K562 (cell line): Measurements from ENCODE around the gene CCDC106. TPM values are rescaled to one million over a fixed set of nuclear protein-coding genes. Genes with fewer than 3 reads are reported as not detected.
A peak's percentile ranks its signal among the peaks of the same experiment; 100 is the strongest.

ENCODE experiments used
- ATAC-seq: fragments of 200-7000 bp; cut with Tn5 transposase; 3 replicates; pipeline ENCODE4 v1.9.1; 2020; ENCODE audit warnings: moderate library complexity
- BruUV-seq: library from RNA; stranded (reverse); fragments of 400-500 nt; replicated peaks from 2 replicates; lab custom pipeline; 2021; lab: Mats Ljungman, UMichigan
- CTCF ChIA-PET: fragments of 300-600 bp; formaldehyde crosslinking; extraction: SDS; loops from one replicate; lab custom pipeline; 2021; ENCODE audit warnings: low intra/inter-chr PET ratio; lab: Yijun Ruan, JAX
- POLR2A ChIA-PET: fragments of 300-600, 350-650 bp; sonication (Branson Sonifier 250); formaldehyde crosslinking; extraction: SDS; loops from one replicate; lab custom pipeline; 2021; ENCODE audit warnings: antibody characterized with exemption, inconsistent platforms; lab: Yijun Ruan, JAX
- DNase-seq, 4 experiments: peaks; one replicate each; pipeline versions ENCODE4 v3.0.0 to v3.0.0-alpha.2; 2011 to 2018; ENCODE audit warnings: low spot score in 3 of 4, mixed read lengths in 3 of 4; ENCODE audit errors: extremely low read depth in 1 of 4
- FAIRE-seq: peaks from 2 replicates; lab custom pipeline; 2011; peaks lifted over from hg19 to GRCh38; lab: Jason Lieb, UNC
- H2AFZ ChIP-seq: 2 replicates; pipeline ENCODE4 v1.6.0; 2011; ENCODE audit warnings: low read depth, low read length, control low read depth, inconsistent platforms
- H3K27ac ChIP-seq: fragments of 200-600 bp; 3 replicates; pipeline ENCODE4 v1.8.0; 2011; ENCODE audit warnings: low read depth, mild to moderate bottlenecking, control low read depth, inconsistent platforms, low read length, moderate library complexity, mixed read lengths; ENCODE audit errors: extremely low read depth
- H3K27me3 ChIP-seq, 2 experiments: fragments of 300-600 bp in 1 of 2; 2 replicates in 1 of 2; 3 replicates in 1 of 2; pipeline versions ENCODE4 v1.6.0 to v1.8.0; 2011; ENCODE audit warnings: inconsistent platforms in 2 of 2, low read length in 2 of 2, mild to moderate bottlenecking in 1 of 2, mixed read lengths in 1 of 2, moderate library complexity in 1 of 2; ENCODE audit not compliant: control insufficient read depth in 2 of 2, insufficient read depth in 2 of 2
- H3K36me3 ChIP-seq: fragments of 300-600 bp; 3 replicates; pipeline ENCODE4 v1.8.0; 2011; ENCODE audit warnings: mild to moderate bottlenecking, low read length, inconsistent platforms; ENCODE audit not compliant: control insufficient read depth, insufficient read depth
- H3K4me1 ChIP-seq, 2 experiments: fragments of 200-600 bp in 1 of 2; replicated peaks in 1 of 2; 2 replicates in 1 of 2; 3 replicates in 1 of 2; pipeline versions ENCODE4 v1.5.1 to v1.8.0; 2011; ENCODE audit warnings: inconsistent platforms in 2 of 2, low read length in 2 of 2, mild to moderate bottlenecking in 1 of 2, mixed read lengths in 1 of 2, moderate library complexity in 1 of 2; ENCODE audit not compliant: control insufficient read depth in 2 of 2, insufficient read depth in 2 of 2
- H3K4me2 ChIP-seq: 2 replicates; pipeline ENCODE4 v1.6.1; 2011; ENCODE audit warnings: low read length, control low read depth, inconsistent platforms, mixed read lengths; ENCODE audit not compliant: insufficient read depth
- H3K4me3 ChIP-seq: fragments of 200-600 bp; sonication (generic), shearing (Covaris generic); 2 replicates; pipeline ENCODE4 v1.5.1; 2016; ENCODE audit warnings: control low read depth, inconsistent platforms
- H3K79me2 ChIP-seq: fragments of 200-600 bp; 3 replicates; pipeline ENCODE4 v1.8.0; 2011; ENCODE audit warnings: low read length, inconsistent platforms; ENCODE audit not compliant: control insufficient read depth, insufficient read depth
- H3K9ac ChIP-seq, 2 experiments: 2 replicates each; pipeline versions ENCODE4 v1.6.0 to v1.6.1; 2011; ENCODE audit warnings: low read depth in 2 of 2, low read length in 2 of 2, control low read depth in 1 of 2, inconsistent platforms in 1 of 2, mild to moderate bottlenecking in 1 of 2, mixed read lengths in 1 of 2; ENCODE audit not compliant: insufficient read depth in 1 of 2
- H3K9me1 ChIP-seq: one replicate; pipeline ENCODE4 v1.6.0; 2011; ENCODE audit warnings: inconsistent platforms, mild to moderate bottlenecking, low read length, moderate library complexity; ENCODE audit not compliant: control insufficient read depth, insufficient read depth
- H3K9me3 ChIP-seq: replicated peaks from 2 replicates; pipeline ENCODE4 v1.5.1; 2011; ENCODE audit warnings: low read depth, low read length, inconsistent platforms; ENCODE audit not compliant: control insufficient read depth, insufficient read depth
- H4K20me1 ChIP-seq: replicated peaks from 2 replicates; pipeline ENCODE4 v1.6.1; 2011; ENCODE audit warnings: low read length, inconsistent platforms, mixed read lengths; ENCODE audit not compliant: control insufficient read depth, insufficient read depth
- CHD1 ChIP-seq: fragments of 200-600 bp; sonication (generic); IDR thresholded peaks from one replicate; pipeline ENCODE4 v1.6.1; 2012; ENCODE audit warnings: mild to moderate bottlenecking, moderate library complexity, low read length, inconsistent platforms
- CREB3L1 ChIP-seq: fragments of 450-650 bp; IDR thresholded peaks from 2 replicates; pipeline ENCODE4 v1.6.1; 2014; ENCODE audit warnings: low read depth, mild to moderate bottlenecking, moderate library complexity, borderline replicate concordance
- EWSR1 ChIP-seq: fragments of 450-650 bp; IDR thresholded peaks from 2 replicates; pipeline ENCODE4 v1.6.1; 2018; ENCODE audit warnings: borderline replicate concordance, mild to moderate bottlenecking, low read depth, moderate library complexity; ENCODE audit not compliant: partially characterized antibody
- GTF2E2 ChIP-seq: fragments of 200-800 bp; sonication (Bioruptor generic); IDR thresholded peaks from 2 replicates; pipeline ENCODE4 v1.6.1; 2016; ENCODE audit warnings: missing genetic modification characterization, missing compliant biosample characterization
- HCFC1 ChIP-seq: IDR thresholded peaks from 2 replicates; pipeline ENCODE4 v1.6.1; 2012; ENCODE audit warnings: low read depth, low read length, improper control_type of control experiment
- HDAC8 ChIP-seq: fragments of 450-650 bp; IDR thresholded peaks from 2 replicates; pipeline ENCODE4 v1.6.1; 2016; ENCODE audit warnings: mild to moderate bottlenecking, missing genetic modification characterization, moderate library complexity, missing compliant biosample characterization
- JUN ChIP-seq, 2 experiments: sonication (generic) in 1 of 2; formaldehyde crosslinking in 1 of 2; IDR thresholded peaks; 2 replicates each; pipeline versions ENCODE4 v1.6.1 to v1.8.0; 2012 to 2022; ENCODE audit warnings: borderline replicate concordance in 2 of 2, mild to moderate bottlenecking in 2 of 2, improper control_type of control experiment in 1 of 2, low read depth in 1 of 2, low read length in 1 of 2, missing genetic modification reagents in 1 of 2
- JUNB ChIP-seq: fragments of 450-650 bp; formaldehyde crosslinking; conservative IDR thresholded peaks from 2 replicates; pipeline ENCODE4 v1.4.0; 2020; ENCODE audit warnings: mild to moderate bottlenecking
- MCM3 ChIP-seq: fragments of 450-650 bp; IDR thresholded peaks from 2 replicates; pipeline ENCODE4 v1.6.1; 2016
- PHTF2 ChIP-seq: fragments of 250-450 bp; sonication (Bioruptor Pico); IDR thresholded peaks from 2 replicates; pipeline ENCODE4 v1.5.0; 2021; ENCODE audit warnings: mild to moderate bottlenecking
- SIN3A ChIP-seq, 2 experiments: fragments of 150-350 bp in 1 of 2; IDR thresholded peaks; 2 replicates each; pipeline ENCODE4 v1.6.1; 2011 to 2016; ENCODE audit warnings: borderline replicate concordance in 2 of 2, low read depth in 2 of 2, low read length in 2 of 2, mild to moderate bottlenecking in 2 of 2, moderate library complexity in 2 of 2; ENCODE audit not compliant: control insufficient read depth in 1 of 2
- SMAD3 ChIP-seq: fragments of 450-650 bp; formaldehyde crosslinking; conservative IDR thresholded peaks from 2 replicates; pipeline ENCODE4 v1.4.0; 2020; ENCODE audit warnings: mild to moderate bottlenecking
- SNRNP70 ChIP-seq: fragments of 200-400 bp; formaldehyde crosslinking; optimal IDR thresholded peaks from 2 replicates; pipeline ENCODE3; 2017; ENCODE audit warnings: low read depth, low read length
- SRSF7 ChIP-seq: fragments of 200-400 bp; formaldehyde crosslinking; optimal IDR thresholded peaks from 2 replicates; pipeline ENCODE3; 2017; ENCODE audit warnings: mild to moderate bottlenecking, low read depth, low read length
- TAL1 ChIP-seq: fragments of 450-650 bp; IDR thresholded peaks from 2 replicates; pipeline ENCODE4 v1.6.1; 2016; ENCODE audit warnings: mild to moderate bottlenecking
- THRB ChIP-seq: fragments of 450-650 bp; formaldehyde crosslinking; conservative IDR thresholded peaks from 2 replicates; pipeline ENCODE4 v1.4.0; 2022; ENCODE audit warnings: mild to moderate bottlenecking, missing genetic modification characterization
- ZNF586 ChIP-seq: fragments of 450-650 bp; formaldehyde crosslinking; conservative IDR thresholded peaks from 2 replicates; pipeline ENCODE4 v1.4.0; 2020; ENCODE audit warnings: mild to moderate bottlenecking, moderate library complexity
- WGBS: fragments of 100-300 bp; shearing (Covaris generic); methylation state at CpG from one replicate; pipeline ENCODE4 v1.1.6; 2016; ENCODE audit warnings: low coverage, mixed read lengths; ENCODE audit not compliant: insufficient coverage; ENCODE audit errors: missing lambda C conversion rate; 5-methylcytosine and 5-hydroxymethylcytosine counted together
- in situ Hi-C: fragments of 300-500 bp; cut with MboI; formaldehyde crosslinking; loops from 4 replicates; pipeline ENCODE4 v1.15.0; 2018; ENCODE audit warnings: inconsistent platforms, mixed read lengths
- intact Hi-C: fragments of 100-400 bp; cut with micrococcal nuclease; formaldehyde crosslinking; loops from 2 replicates; pipeline ENCODE4 v1.14.2; 2022
- polyA plus RNA-seq, 8 experiments: library from polyadenylated mRNA; depleted of rRNA in 4 of 8; stranded (reverse) in 5 of 8; unstranded in 3 of 8; fragments of >200 nt; fragmentation: Nextera tagmentation in 2 of 8; fragmentation: Illumina TruSeq in 1 of 8; extraction: Ambion mirVana in 2 of 8; extraction: Trizol in 1 of 8; gene quantifications; 2 replicates each; pipeline versions ENCODE4 v1.2.1 to v1.2.3, GENCODE V29; 2011 to 2014; ENCODE audit warnings: inconsistent platforms in 1 of 8, missing spikeins in 1 of 8
- total RNA-seq, 7 experiments: library from RNA; depleted of rRNA in 6 of 7; stranded (reverse); fragments of >200 nt in 6 of 7; fragmentation: Illumina TruSeq in 2 of 7; extraction: Trizol in 2 of 7; gene quantifications; 2 replicates each; pipeline versions ENCODE4 v1.2.1 to v1.2.3, GENCODE V29; 2011 to 2021; ENCODE audit warnings: low replicate concordance in 1 of 7

The CCDC106 gene
- total and polyA plus RNA-seq, 9 of the 15 experiments (the other 6 are each of a cell fraction or from before 2014, with no cell fraction given) = 0.10 to 27.5 (median 15.0) TPM; not detected in 1

- Histone ChIP-seq H3K9me3 (no peaks in the 10 kb centered on the region), H3K27me3 (no peaks in the 10 kb centered on the region), H3K9ac (peak within 1 kb of the TSS; percentile 67 to 95), H3K9me1 (peaks cover 3% of the 10 kb centered on the region), H3K36me3 (peaks cover 9% of the 10 kb centered on the region; the same call in 1 of the 3 replicates), H3K4me2 (peak within 1 kb of the TSS; percentile 89), H4K20me1 (no peaks in the 10 kb centered on the region; the same call in 1 of the 2 replicates), H2AFZ (peak within 1 kb of the TSS; percentile 99), H3K27ac (peak within 1 kb of the TSS; percentile 93), H3K4me3 (peak within 1 kb of the TSS; percentile 53), H3K4me1 (peaks cover 9 to 11% of the 10 kb centered on the region in 2 experiments; a peak in 4 of 5 replicates), H3K79me2 (peaks cover 7% of the 10 kb centered on the region; the same call in 2 of the 3 replicates)
- ATAC-seq (peak; percentile 88), DNase-seq (peak; percentile 95 to 97 (median 97)), FAIRE-seq (peak; percentile 92)
- intact Hi-C loops = no loop called here
- in situ Hi-C loops = loop anchor here (5.0 to 25.0 kb wide), 4 partner anchors 107 to 688 kb away; partner anchors contain the start of genes BRSK1, HSPBP1, TNNT1 and ZSCAN5A
- CTCF ChIA-PET = no interaction called here
- POLR2A ChIA-PET = interaction anchor here (0.6 to 3.8 kb wide), 18 partner anchors 9 to 551 kb away, joined by 3 to 18 read pairs (median 3); partner anchors contain the start of genes FIZ1, TMEM238 and ZNF865
- 1% methylated on average over 48 of the region's 56 CpGs for WGBS
- no TSS peak for BruUV-seq
- no peak for TF ChIP-seq SMAD3 (CRISPR knock-in tag)
- no peak for TF ChIP-seq SRSF7
- TF ChIP-seq CREB3L1 = no peak
- peak; percentile 10; the same call in 1 of the 2 replicates for TF ChIP-seq JUN (IDR thresholded peaks at IDR 0.05; ENCODE audit: borderline replicate concordance, low read depth, low read length)
- no peak for TF ChIP-seq JUN (CRISPR knock-in tag; IDR thresholded peaks at IDR 0.05; ENCODE audit: borderline replicate concordance)
- no peak for TF ChIP-seq CHD1
- TF ChIP-seq MCM3 = no peak
- TF ChIP-seq EWSR1 = no peak
- no peak for TF ChIP-seq HDAC8 (tag)
- TF ChIP-seq PHTF2 (CRISPR knock-in tag) = no peak
- no peak; the same call in 1 of the 2 replicates for TF ChIP-seq GTF2E2 (tag)
- no peak for TF ChIP-seq JUNB (CRISPR knock-in tag)
- no peak for TF ChIP-seq TAL1
- TF ChIP-seq SNRNP70 = no peak
- TF ChIP-seq SIN3A (IDR thresholded peaks at IDR 0.05; ENCODE audit: borderline replicate concordance in 2 of 2, control insufficient read depth in 1 of 2, low read depth in 2 of 2, low read length in 2 of 2) = no peak
- peak; percentile 34 for TF ChIP-seq HCFC1
- TF ChIP-seq ZNF586 (CRISPR knock-in tag) = no peak
- no peak for TF ChIP-seq THRB (CRISPR knock-in tag)
Observed at GRCh38 chr19:55624109-55625003, 23.7 kb upstream of the CCDC106 start, which contains the start of gene ZNF784. Gene ZNF784, minus strand, starts transcription at chr19:55624566. Its CDS starts 5 bp downstream, at chr19:55624561.
